ENCODE measurements around the gene RGMB. TPM values are rescaled to one million over a fixed set of nuclear protein-coding genes. Genes with fewer than 3 reads are reported as not detected.

RGMB gene
- total RNA-seq, 1 experiment from 2014 or later: 19.3 TPM

GRCh38 chr5:98794414-98795080 is 21.1 kb downstream of the RGMB start:
- Histone ChIP-seq H3K27ac (ENCODE audit: insufficient read length, low read depth, low read length) (no peak overlapping the region), H3K4ac (ENCODE audit: low read depth, low read length) (no peak overlapping the region), H3K56ac (ENCODE audit: insufficient read length, low read depth, low read length) (no peak overlapping the region), H3K79me2 (ENCODE audit: insufficient read depth, low read length) (no peaks in the 10 kb centered on the region; the same call in 1 of the 2 replicates), H3K18ac (ENCODE audit: insufficient read length, low read depth, low read length) (no peak overlapping the region), H4K5ac (ENCODE audit: insufficient read length, low read depth, low read length) (no peak overlapping the region), H2BK12ac (ENCODE audit: insufficient read length, low read depth, low read length) (no peak overlapping the region), H3T11ph (ENCODE audit: low read length) (no peak overlapping the region), H3K4me1 (ENCODE audit: insufficient read depth, low read length) (peaks cover 8% of the 10 kb centered on the region; the same call in 1 of the 2 replicates), H3K23ac (ENCODE audit: insufficient read length, low read depth, low read length) (no peak overlapping the region), H3K23me2 (ENCODE audit: insufficient read length, low read depth, low read length, poor library complexity, severe bottlenecking) (no peaks in the 10 kb centered on the region), H2AK5ac (ENCODE audit: insufficient read length, low read length) (no peak overlapping the region), H3K4me2 (ENCODE audit: insufficient read depth, insufficient read length, low read length) (no peak overlapping the region), H2AFZ (ENCODE audit: low read length) (no peak overlapping the region), H3K9ac (ENCODE audit: extremely low read depth, insufficient read length, low read length) (no peak overlapping the region), H2BK15ac (ENCODE audit: low read depth, low read length) (no peak overlapping the region), H3K79me1 (ENCODE audit: insufficient read depth, low read depth, low read length, poor library complexity, severe bottlenecking) (no peaks in the 10 kb centered on the region), H3K9me3 (ENCODE audit: control insufficient read depth, low read depth, low read length) (no peaks in the 10 kb centered on the region), H4K91ac (ENCODE audit: insufficient read length, low read depth, low read length) (no peak overlapping the region), H3K27me3 (ENCODE audit: insufficient read depth, low read length) (no peaks in the 10 kb centered on the region), H3K14ac (ENCODE audit: insufficient read depth, low read length) (no peak overlapping the region), H2BK5ac (ENCODE audit: insufficient read length, low read length) (no peak overlapping the region), H2BK120ac (ENCODE audit: low read depth, low read length, poor library complexity, severe bottlenecking) (no peak overlapping the region), H4K20me1 (ENCODE audit: control insufficient read depth, insufficient read depth, insufficient read length) (no peaks in the 10 kb centered on the region), H4K8ac (replicated peaks; ENCODE audit: insufficient read length, low read depth, low read length) (no peak overlapping the region), H2BK20ac (ENCODE audit: low read depth, low read length, poor library complexity, severe bottlenecking) (no peak overlapping the region)
- peaks cover 11 to 13% (median 13%) of the 10 kb centered on the region in 3 experiments for H3K36me3 Mint-ChIP-seq (ENCODE audit: insufficient read depth in 1 of 3, low read depth in 3 of 3)
- WGBS (ENCODE audit: extremely low coverage, insufficient read length, low lambda C conversion rate): no CpG with 5 or more reads among the region's 9 CpGs
- H3K27me3 Mint-ChIP-seq (ENCODE audit: low read depth): no peaks in the 10 kb centered on the region
- no peak for TF ChIP-seq CTCF (conservative IDR thresholded peaks at IDR 0.05)
- no peak for DNase-seq
- H3K4me1 Mint-ChIP-seq: peaks cover 36 to 49% of the 10 kb centered on the region in 2 experiments
- H3K9me3 Mint-ChIP-seq: no peaks in the 10 kb centered on the region
- H3K27ac Mint-ChIP-seq: peak overlapping the region in 1 of 3 experiments; percentile 64; a peak in 1 of 7 replicates
- H3K4me3 Mint-ChIP-seq: no peak overlapping the region
